Left forelimb (tissue), 1 donor: ENCODE measurements around the gene GANC.
"Not testable (repeated sequence)": the region's sequence is repeated elsewhere in the genome, so short reads cannot be mapped to it uniquely, and the experiment has no call there.

Experiments
- DNase-seq: peaks from one replicate; pipeline ENCODE4 v3.0.0-alpha.2; 2018; ENCODE audit warnings: low spot score

GANC gene

GRCh38 chr15:42284551-42284950 is 11.6 kb downstream of the GANC start:
- DNase-seq: no peak

- no peak for DNase-seq
Measured at GRCh38 chr15:42285034-42285433, 12.0 kb downstream of the GANC start.

- DNase-seq: no peak
Measured at GRCh38 chr15:42286445-42287029, 13.5 kb downstream of the GANC start.

- DNase-seq: no peak
Measured at GRCh38 chr15:42287931-42288330, 14.9 kb downstream of the GANC start.

GRCh38 chr15:42289166-42289565 is 16.2 kb downstream of the GANC start:
- DNase-seq: no peak

GRCh38 chr15:42301004-42301403 is 28.0 kb downstream of the GANC start:
- DNase-seq: not testable (repeated sequence)

GRCh38 chr15:42306681-42307080 is 33.7 kb downstream of the GANC start:
- DNase-seq: no peak

GRCh38 chr15:42313463-42313862 is 40.5 kb downstream of the GANC start:
- no peak for DNase-seq

GRCh38 chr15:42314818-42315217 is 41.8 kb downstream of the GANC start:
- no peak for DNase-seq

- no peak for DNase-seq
Measured at GRCh38 chr15:42315521-42315920, 42.5 kb downstream of the GANC start.

GRCh38 chr15:42316282-42316805 is 43.3 kb downstream of the GANC start:
- not testable (repeated sequence) for DNase-seq

GRCh38 chr15:42319206-42319605 is 46.2 kb downstream of the GANC start:
- no peak for DNase-seq

- DNase-seq: no peak
Measured at GRCh38 chr15:42324308-42324707, 51.3 kb downstream of the GANC start.

GRCh38 chr15:42329161-42329560 is 56.2 kb downstream of the GANC start:
- no peak for DNase-seq

GRCh38 chr15:42329992-42330391 is 57.0 kb downstream of the GANC start:
- DNase-seq: no peak

GRCh38 chr15:42331235-42331634 is 58.2 kb downstream of the GANC start:
- no peak for DNase-seq

- DNase-seq: no peak
Measured at GRCh38 chr15:42332331-42332730, 59.3 kb downstream of the GANC start.

GRCh38 chr15:42335074-42335473 is 62.1 kb downstream of the GANC start:
- DNase-seq: no peak

- DNase-seq: not testable (repeated sequence)
Measured at GRCh38 chr15:42336650-42337049, 63.6 kb downstream of the GANC start.

- DNase-seq: not testable (repeated sequence)
Measured at GRCh38 chr15:42337104-42337503, 64.1 kb downstream of the GANC start.

- no peak for DNase-seq
Measured at GRCh38 chr15:42338500-42338899, 65.5 kb downstream of the GANC start.

- no peak for DNase-seq
Measured at GRCh38 chr15:42343596-42344232, 70.7 kb downstream of the GANC start.

- DNase-seq: no peak
Measured at GRCh38 chr15:42344763-42345162, 71.8 kb downstream of the GANC start.

GRCh38 chr15:42345504-42345903 is 72.5 kb downstream of the GANC start:
- DNase-seq: no peak
